ENCODE measurements around the gene CD19. TPM values are rescaled to one million over a fixed set of nuclear protein-coding genes. Genes with fewer than 3 reads are reported as not detected.

Gene CD19
- total and polyA plus RNA-seq, 10 of the 15 experiments (the other 5 are each of a cell fraction or from before 2014, with no cell fraction given) = 1.2 to 125 (median 77.2) TPM

DNA sequence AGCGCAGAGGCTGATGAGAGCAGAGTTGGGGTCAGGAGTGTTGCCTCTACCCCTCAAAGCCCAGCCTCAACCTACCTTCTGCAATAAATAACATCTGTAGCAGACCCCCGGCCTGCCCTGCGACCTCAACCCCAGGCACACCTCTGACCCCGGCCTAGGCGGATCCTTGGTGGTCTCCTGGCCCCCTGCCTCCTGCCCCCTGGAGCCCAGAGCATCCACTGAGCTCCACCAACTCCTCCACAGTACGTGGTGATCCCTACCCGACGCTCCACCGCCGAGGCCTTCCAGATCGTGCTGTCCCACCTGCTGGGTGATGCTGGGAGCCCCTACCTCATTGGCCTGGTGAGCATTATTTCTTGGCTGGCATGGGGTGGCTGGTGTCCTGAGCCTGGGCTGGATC is 51.2 kb downstream of the CD19 start:
- FAIRE-seq (no peak), ATAC-seq (no peak), DNase-seq (ENCODE audit: low read depth, low spot score) (no peak)
- Histone ChIP-seq H3K9me3 (replicated peaks; ENCODE audit: control insufficient read depth, insufficient read depth, low read length) (no peaks in the 10 kb centered on the region; the same call in 2 of the 3 replicates), H3K4me2 (ENCODE audit: control insufficient read depth, insufficient read depth) (no peak overlapping the region), H2AFZ (ENCODE audit: control insufficient read depth, low read depth, low read length) (no peak overlapping the region), H3K36me3 (ENCODE audit: control insufficient read depth in 2 of 2, insufficient read depth in 2 of 2, low read length in 1 of 2) (peaks cover 0 to 10% of the 10 kb centered on the region in 2 experiments; a peak in 3 of 4 replicates), H4K20me1 (ENCODE audit: control insufficient read depth, insufficient read depth) (no peaks in the 10 kb centered on the region), H3K4me1 (ENCODE audit: control insufficient read depth, insufficient read depth, low read length) (peaks cover 12% of the 10 kb centered on the region), H3K79me2 (ENCODE audit: control insufficient read depth, insufficient read depth, low read length) (no peaks in the 10 kb centered on the region), H3K4me3 (no peak overlapping the region), H3K9ac (ENCODE audit: control insufficient read depth, insufficient read depth, low read length) (no peak overlapping the region), H3K27me3 (replicated peaks in 1 of 2; ENCODE audit: control insufficient read depth in 2 of 2, insufficient read depth in 2 of 2, low read length in 1 of 2) (no peaks in the 10 kb centered on the region), H3K27ac (ENCODE audit: control insufficient read depth, insufficient read depth) (no peak overlapping the region)
- no TSS peak for BruUV-seq (replicated peaks)
- CTCF ChIA-PET = interaction anchor here (2.0 kb wide), 1 partner anchor 9 kb away, joined by 5 read pairs; no protein-coding TSS in a partner anchor
- TF ChIP-seq RCOR1 (conservative IDR thresholded peaks at IDR 0.05; ENCODE audit: low read depth, low read length) (no peak), ZNF622 (IDR thresholded peaks at IDR 0.05) (no peak), HDGF (IDR thresholded peaks at IDR 0.05) (no peak), RUNX3 (IDR thresholded peaks at IDR 0.05; ENCODE audit: low read length) (no peak), MTA3 (IDR thresholded peaks at IDR 0.05; ENCODE audit: borderline replicate concordance, low read length) (no peak), KDM1A (IDR thresholded peaks at IDR 0.05; ENCODE audit: borderline replicate concordance) (no peak), ZNF207 (IDR thresholded peaks at IDR 0.05; ENCODE audit: borderline replicate concordance) (no peak), SUZ12 (IDR thresholded peaks at IDR 0.05; ENCODE audit: unreplicated experiment) (no peak), LARP7 (IDR thresholded peaks at IDR 0.05) (no peak), RAD51 (IDR thresholded peaks at IDR 0.05) (no peak), NR2F1 (conservative IDR thresholded peaks at IDR 0.05) (no peak), SMC3 (IDR thresholded peaks at IDR 0.05; ENCODE audit: borderline replicate concordance, low read length) (no peak)
- TF ChIP-seq, protein P1, sequence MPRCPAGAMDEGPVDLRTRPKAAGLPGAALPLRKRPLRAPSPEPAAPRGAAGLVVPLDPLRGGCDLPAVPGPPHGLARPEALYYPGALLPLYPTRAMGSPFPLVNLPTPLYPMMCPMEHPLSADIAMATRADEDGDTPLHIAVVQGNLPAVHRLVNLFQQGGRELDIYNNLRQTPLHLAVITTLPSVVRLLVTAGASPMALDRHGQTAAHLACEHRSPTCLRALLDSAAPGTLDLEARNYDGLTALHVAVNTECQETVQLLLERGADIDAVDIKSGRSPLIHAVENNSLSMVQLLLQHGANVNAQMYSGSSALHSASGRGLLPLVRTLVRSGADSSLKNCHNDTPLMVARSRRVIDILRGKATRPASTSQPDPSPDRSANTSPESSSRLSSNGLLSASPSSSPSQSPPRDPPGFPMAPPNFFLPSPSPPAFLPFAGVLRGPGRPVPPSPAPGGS (IDR thresholded peaks at IDR 0.05; ENCODE audit: borderline replicate concordance, insufficient read depth, low read depth, low read length, poor library complexity, severe bottlenecking) = no peak
- TF ChIP-seq, protein P2, sequence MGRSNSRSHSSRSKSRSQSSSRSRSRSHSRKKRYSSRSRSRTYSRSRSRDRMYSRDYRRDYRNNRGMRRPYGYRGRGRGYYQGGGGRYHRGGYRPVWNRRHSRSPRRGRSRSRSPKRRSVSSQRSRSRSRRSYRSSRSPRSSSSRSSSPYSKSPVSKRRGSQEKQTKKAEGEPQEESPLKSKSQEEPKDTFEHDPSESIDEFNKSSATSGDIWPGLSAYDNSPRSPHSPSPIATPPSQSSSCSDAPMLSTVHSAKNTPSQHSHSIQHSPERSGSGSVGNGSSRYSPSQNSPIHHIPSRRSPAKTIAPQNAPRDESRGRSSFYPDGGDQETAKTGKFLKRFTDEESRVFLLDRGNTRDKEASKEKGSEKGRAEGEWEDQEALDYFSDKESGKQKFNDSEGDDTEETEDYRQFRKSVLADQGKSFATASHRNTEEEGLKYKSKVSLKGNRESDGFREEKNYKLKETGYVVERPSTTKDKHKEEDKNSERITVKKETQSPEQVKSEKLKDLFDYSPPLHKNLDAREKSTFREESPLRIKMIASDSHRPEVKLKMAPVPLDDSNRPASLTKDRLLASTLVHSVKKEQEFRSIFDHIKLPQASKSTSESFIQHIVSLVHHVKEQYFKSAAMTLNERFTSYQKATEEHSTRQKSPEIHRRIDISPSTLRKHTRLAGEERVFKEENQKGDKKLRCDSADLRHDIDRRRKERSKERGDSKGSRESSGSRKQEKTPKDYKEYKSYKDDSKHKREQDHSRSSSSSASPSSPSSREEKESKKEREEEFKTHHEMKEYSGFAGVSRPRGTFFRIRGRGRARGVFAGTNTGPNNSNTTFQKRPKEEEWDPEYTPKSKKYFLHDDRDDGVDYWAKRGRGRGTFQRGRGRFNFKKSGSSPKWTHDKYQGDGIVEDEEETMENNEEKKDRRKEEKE (IDR thresholded peaks at IDR 0.05) = no peak
- SMC1A ChIA-PET (ENCODE audit: uncharacterized antibody, unreplicated experiment) = interaction anchor here (1.2 kb wide), 1 partner anchor 8 kb away, joined by 3 read pairs; the partner anchor contains the start of gene SPNS1
- RAD21 ChIA-PET (ENCODE audit: unreplicated experiment) = no interaction called here
- POLR2A ChIA-PET = no interaction called here
- intact Hi-C loops (cut with micrococcal nuclease; ENCODE audit: unreplicated experiment) (no loop called here), in situ Hi-C loops (cut with MboI) (no loop called here)
- 92% methylated on average over 11 of the region's 11 CpGs for WGBS (ENCODE audit: insufficient coverage, insufficient replicate concordance, low lambda C conversion rate, missing lambda C conversion rate)

All from GM12878 (cell line).